ENCODE results near the gene BICC1.

BICC1 gene

DNA sequence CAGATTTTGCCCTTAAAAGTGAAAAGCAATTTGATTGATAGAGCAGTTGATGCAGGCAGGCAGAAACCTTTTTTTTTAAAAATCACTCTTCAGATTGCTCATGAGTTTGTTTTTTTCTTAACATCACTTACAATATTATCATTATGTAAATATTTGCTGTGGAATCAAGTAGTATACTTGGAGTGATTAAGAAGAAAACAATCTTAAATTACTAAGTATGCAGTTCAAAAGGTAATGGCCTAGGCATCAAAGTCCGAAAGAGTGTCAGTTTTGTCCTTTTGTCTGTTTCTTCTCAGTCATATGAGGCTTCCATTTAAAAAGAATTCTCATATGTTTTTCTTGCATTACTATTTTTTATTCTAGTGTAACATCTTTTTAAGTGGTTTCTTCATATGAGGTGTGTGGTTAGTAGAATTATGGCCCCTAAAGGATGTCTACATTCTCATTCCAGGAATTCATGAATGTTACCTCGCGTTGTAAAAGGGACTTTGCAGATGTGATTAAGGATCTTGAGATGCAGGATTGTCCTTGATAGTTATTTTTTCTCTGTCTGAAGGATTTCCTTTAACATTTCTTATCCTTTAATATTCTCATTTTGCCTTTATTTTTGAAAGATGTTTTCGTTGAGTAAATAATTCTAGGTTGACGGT, 44.0 kb downstream of the BICC1 start:
- DNase-seq, result no peak

DNA sequence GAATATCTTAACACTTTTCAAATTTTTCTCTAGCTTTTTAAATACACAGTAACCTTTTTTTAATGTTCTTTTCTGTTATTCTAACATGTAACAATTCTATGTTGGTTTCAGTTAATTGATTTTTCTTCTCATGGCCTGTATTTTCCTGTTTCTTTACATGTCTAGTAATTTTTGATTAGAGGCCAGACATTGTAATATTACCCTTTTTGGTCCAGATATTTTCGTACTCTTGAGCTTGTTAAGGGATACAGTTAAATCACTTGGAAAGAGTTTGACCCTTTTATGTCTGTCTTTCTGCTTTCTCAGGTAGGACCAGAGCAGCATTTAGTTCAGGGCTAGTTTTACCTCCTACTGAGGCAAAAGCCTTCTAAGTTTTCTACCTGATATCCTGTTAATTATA, 45.0 kb downstream of the BICC1 start:
- DNase-seq, result no peak

DNA sequence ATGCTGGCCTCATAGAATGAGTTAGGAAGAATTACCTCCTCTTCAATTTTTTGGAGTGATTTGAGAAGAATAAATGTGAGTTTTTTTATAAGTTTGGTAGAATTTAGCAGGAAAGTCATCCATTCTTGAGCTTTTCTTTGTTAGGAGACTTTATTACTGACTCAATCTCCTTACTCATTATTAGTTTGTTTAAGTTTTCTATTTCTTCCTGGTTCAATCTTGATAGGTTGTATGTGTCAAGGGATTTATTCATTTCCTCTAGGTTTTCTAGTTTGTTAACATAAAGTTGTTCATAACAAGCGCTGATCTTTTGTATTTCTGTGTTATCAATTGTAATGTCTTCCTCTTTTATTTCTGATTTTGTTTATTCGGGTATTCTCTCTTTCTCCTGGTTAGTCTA, 47.4 kb downstream of the BICC1 start:
- DNase-seq, result no peak

DNA sequence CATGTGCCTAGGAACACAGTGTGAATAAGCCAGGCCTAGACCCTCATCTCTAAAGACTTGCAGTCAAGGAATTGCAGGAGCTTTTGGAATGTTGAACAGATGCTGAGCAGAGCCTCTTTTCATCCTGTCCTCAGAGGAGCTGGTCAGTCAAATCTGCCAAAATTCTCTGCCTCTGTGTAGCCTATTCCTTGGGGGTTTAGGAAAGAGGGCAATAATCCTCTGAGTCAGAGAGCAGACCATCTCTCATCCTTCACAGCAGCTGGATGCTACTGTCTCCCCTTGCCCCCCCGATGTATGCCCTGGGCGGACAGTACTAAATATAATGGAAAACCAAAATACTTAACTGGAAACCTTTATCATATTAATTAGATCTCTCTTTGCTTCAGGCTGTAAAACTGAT, 52.6 kb downstream of the BICC1 start:
- no peak for DNase-seq

DNA sequence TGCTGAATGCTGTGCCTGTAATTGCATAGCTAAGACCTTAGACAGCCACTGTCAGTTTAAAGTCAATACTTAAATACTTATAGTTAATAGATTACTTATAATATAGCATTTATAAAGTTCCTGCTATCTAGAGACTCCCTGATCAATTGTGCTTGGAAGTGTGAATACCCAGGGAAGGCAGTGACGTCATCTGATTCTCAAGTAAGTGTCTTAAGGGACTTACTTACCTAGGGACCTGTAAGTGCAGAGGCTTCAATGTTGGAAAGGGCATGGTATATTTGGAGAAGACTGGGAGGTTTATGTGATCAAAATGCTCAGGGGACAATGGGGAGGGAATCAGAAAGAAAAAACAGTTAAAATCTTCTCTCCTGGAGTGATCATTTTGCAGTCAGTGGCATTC, 55.0 kb downstream of the BICC1 start:
- DNase-seq, result no peak

GRCh38 chr10:58568428-58568935, 55.8 kb downstream of the BICC1 start:
- DNase-seq, result no peak

DNA sequence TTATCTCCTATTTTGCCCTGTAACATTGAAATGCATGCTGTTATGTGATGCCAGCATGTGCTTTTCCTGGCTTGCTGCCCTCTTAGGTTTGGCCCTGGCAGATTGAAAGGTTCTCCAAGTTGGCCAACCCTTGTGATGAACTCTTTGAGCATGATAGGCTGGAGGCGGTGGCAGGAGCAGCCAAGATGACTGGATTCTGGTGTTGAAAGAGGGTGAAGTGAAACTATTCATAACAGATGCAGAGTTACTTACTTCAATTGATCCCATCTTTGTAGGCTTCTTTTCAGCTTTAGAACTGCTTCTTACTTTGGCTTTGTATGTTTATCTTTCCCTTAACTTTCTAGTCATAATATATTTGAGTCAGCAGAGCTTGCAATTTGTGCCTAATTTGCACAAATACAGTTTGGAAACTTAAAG, 57.6 kb downstream of the BICC1 start:
- no peak for DNase-seq

- DNase-seq, result no peak
Measured at GRCh38 chr10:58570979-58571378, 58.3 kb downstream of the BICC1 start.

DNA sequence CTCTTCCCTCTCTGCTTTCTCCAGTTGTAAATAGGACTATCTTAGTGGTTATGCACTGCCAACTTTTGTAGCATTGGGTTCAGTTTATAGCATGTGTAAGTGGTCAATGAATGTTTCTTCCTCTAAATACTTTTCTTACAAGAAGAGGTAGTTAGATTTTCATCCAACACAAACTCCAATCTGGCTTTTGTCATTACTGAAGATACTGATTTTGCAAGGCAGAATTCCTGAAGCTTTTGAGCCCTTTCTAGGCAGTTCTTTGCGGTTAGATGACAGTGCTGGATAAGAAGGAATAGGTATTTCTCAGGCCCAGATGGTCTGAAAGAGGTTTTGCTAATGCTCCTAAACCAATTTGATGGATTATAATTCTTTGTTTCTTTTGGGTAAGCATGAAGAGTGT, 60.5 kb downstream of the BICC1 start:
- no peak for DNase-seq

GRCh38 chr10:58574058-58574457, 61.4 kb downstream of the BICC1 start:
- DNase-seq, result no peak

- DNase-seq, result no peak
Measured at GRCh38 chr10:58575491-58575890, 62.8 kb downstream of the BICC1 start.

- no peak for DNase-seq
Measured at GRCh38 chr10:58576751-58577436, 64.2 kb downstream of the BICC1 start.

DNA sequence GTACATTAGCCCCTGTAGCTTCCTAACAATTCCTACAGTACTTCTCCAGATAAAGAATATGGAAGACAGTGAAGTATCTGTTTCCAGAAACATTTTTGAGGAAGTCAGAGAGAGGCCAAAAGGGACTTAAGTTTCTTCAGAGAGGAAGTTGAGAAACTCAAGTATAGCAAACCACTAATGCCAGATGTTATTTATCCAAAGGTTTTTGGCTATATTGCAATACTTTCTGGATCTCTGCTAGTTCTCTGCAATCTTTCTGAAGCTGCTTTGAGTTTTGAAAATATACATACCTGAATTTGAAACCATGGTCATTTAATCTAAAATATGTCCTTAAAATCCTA, 64.7 kb downstream of the BICC1 start:
- DNase-seq, result no peak

DNA sequence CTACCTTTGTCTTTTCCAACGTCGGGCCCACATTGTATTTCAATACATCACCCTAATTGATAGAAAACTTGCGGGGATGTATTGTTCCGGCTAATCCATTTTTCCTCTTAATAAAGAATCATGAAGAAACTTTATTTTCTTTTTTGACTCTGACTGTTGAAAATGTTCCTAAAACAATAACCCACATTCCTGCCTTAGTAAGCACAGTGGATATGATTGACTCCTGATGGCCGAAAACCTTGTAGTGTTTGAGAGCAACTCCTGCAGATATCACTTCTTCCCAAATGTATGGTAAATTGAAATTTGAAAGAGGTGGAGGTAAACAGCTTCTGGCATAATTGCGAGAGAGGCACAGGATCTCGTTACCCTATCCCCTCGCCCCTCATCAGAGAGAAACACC, 65.7 kb downstream of the BICC1 start:
- DNase-seq, result no peak

DNA sequence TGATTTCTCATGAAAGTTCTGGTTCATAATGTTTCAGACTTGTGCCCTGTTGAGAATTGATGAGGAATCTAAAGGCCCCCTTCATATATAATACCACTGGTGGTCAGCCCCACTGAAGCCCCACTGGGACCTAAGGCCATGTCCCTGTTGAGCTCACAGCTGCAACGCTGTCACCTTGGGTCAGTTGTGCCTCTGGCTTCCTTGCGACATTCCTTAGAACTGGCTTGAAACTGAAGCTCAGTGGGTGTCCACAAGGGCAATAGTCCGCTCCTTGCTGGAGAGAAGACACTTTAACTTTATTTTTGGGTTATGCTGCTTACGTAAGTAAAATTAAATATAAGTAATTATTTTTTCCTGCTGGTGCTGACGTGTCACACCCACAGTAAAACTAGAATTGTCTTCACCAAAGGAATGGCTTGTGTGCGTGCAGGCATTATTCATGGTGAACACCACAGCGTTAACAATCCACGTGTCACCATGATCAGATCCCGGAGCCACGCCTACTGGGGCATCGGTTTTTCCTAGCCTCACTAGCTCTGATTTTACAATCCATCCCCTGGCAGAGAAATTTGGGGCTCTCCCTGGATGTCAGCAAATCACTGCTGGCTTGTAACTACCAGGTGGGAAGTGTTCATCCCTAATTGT, 66.5 kb downstream of the BICC1 start:
- no peak for DNase-seq

- no peak for DNase-seq
Measured at GRCh38 chr10:58582045-58582444, 69.4 kb downstream of the BICC1 start.

DNA sequence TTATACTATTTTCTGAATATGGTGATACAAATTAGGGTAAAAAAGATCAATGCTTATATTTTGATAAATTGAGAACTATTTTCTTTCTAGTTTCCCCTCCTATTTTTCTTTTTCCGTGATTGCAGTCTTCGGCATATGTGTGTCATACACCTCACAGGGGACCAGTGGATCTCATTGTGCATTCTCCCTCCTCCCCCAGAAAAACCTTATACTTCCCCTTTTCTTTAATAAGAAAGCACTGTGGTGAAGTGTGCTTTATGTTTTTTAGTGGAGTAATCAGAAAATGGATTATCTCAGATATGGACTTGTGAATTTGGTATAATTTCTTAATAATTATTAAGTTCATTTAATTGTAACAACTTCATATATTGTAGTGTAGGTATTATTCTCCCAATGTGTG, 72.8 kb downstream of the BICC1 start:
- no peak for DNase-seq

- no peak for DNase-seq
Measured at GRCh38 chr10:58586282-58587245, 73.9 kb downstream of the BICC1 start.

- DNase-seq, result no peak
Measured at GRCh38 chr10:58587676-58588075, 75.0 kb downstream of the BICC1 start.

- DNase-seq, result peak in 6 of 56 donors; percentile 1 to 20 (median 4)
Measured at GRCh38 chr10:58588673-58589265, 76.1 kb downstream of the BICC1 start.

Data from amygdala (tissue), 56 donors.